ENCODE measurements around the gene RAB8A.
"Not testable (repeated sequence)": the region's sequence is repeated elsewhere in the genome, so short reads cannot be mapped to it uniquely, and the experiment has no call there.

RAB8A gene

GRCh38 chr19:16078759-16079707 is 32.7 kb upstream of the RAB8A start:
- DNase-seq, result peak; percentile 88

GRCh38 chr19:16084067-16084685 is 27.5 kb upstream of the RAB8A start:
- DNase-seq, result no peak

- DNase-seq, result no peak
These were observed 26.6 kb upstream of the RAB8A start for GRCh38 chr19:16085115-16085514.

GRCh38 chr19:16087404-16087803 is 24.3 kb upstream of the RAB8A start:
- not testable (repeated sequence) for DNase-seq

GRCh38 chr19:16087940-16088339 is 23.7 kb upstream of the RAB8A start:
- DNase-seq, result no peak

- no peak for DNase-seq
These were observed 23.2 kb upstream of the RAB8A start for GRCh38 chr19:16088351-16089009.

GRCh38 chr19:16089010-16089846 is 22.5 kb upstream of the RAB8A start:
- no peak for DNase-seq

GRCh38 chr19:16091546-16092475 is 19.9 kb upstream of the RAB8A start:
- no peak for DNase-seq

GRCh38 chr19:16094360-16095070 is 17.2 kb upstream of the RAB8A start:
- DNase-seq, result no peak

- no peak for DNase-seq
These were observed 16.6 kb upstream of the RAB8A start for GRCh38 chr19:16095071-16095571.

GRCh38 chr19:16096280-16096855 is 15.3 kb upstream of the RAB8A start:
- no peak for DNase-seq

GRCh38 chr19:16098416-16098768 is 13.3 kb upstream of the RAB8A start:
- no peak for DNase-seq

- DNase-seq, result no peak
These were observed 12.9 kb upstream of the RAB8A start for GRCh38 chr19:16098821-16099220.

GRCh38 chr19:16099314-16099965 is 12.2 kb upstream of the RAB8A start:
- DNase-seq, result not testable (repeated sequence)

- no peak for DNase-seq
These were observed 11.2 kb upstream of the RAB8A start for GRCh38 chr19:16100524-16100923.

GRCh38 chr19:16104722-16105121 is 7.0 kb upstream of the RAB8A start:
- DNase-seq, result no peak

- no peak for DNase-seq
These were observed 5.6 kb upstream of the RAB8A start for GRCh38 chr19:16106121-16106520.

- DNase-seq, result no peak
These were observed 442 bp downstream of the RAB8A start for GRCh38 chr19:16111909-16112752.

- no peak for DNase-seq
These were observed 1.1 kb downstream of the RAB8A start for GRCh38 chr19:16112778-16113177.

Data from right forelimb (tissue), 1 donor.